Inflammatory macrophage treated with lipopolysaccharide for 4 hours (primary cell): Measurements from ENCODE around the gene EID2.
A peak's percentile ranks its signal among the peaks of the same experiment; 100 is the strongest.

Experiments used
- DNase-seq: peaks from one replicate; pipeline ENCODE4 v3.0.0-alpha.2; 2020

Gene EID2

DNA sequence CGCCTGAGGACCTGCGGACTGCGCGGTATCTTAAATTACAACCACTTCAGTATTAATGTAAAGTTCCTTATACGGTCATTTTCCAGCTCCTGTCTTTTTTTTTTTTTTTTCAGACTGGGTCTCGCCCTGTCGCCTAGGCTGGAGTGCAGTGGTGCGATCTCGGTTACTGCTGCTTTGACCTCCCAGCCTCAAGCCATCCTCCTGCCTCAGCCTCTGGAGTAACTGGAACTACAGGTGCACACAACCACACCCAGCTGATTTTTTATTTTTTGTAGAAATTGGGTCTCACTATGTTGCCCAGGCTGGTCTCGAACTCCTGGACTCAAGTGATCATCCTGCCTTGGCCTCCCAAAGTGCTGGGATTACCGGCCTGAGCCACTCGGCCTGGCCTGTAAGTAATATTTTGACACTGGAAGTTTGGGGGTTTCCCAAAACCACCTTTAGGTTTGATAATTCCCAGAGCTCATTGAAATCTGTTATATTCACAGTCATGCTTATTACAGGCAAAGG is 6.9 kb downstream of the EID2 start:
- no peak for DNase-seq

- peak; percentile 97 for DNase-seq
Observed at GRCh38 chr19:39532233-39533002, 7.5 kb downstream of the EID2 start, which contains the start of gene EID2B. EID2B (minus strand) TSS chr19:39532852; CDS start chr19:39532802, 50 bp downstream.

GRCh38 chr19:39531834-39532232 is 8.1 kb downstream of the EID2 start:
- DNase-seq: no peak

- DNase-seq: no peak
Observed at GRCh38 chr19:39525205-39525604, 14.8 kb downstream of the EID2 start.

- DNase-seq: peak; percentile 95
Observed at GRCh38 chr19:39524495-39524894, 15.5 kb downstream of the EID2 start.

DNA sequence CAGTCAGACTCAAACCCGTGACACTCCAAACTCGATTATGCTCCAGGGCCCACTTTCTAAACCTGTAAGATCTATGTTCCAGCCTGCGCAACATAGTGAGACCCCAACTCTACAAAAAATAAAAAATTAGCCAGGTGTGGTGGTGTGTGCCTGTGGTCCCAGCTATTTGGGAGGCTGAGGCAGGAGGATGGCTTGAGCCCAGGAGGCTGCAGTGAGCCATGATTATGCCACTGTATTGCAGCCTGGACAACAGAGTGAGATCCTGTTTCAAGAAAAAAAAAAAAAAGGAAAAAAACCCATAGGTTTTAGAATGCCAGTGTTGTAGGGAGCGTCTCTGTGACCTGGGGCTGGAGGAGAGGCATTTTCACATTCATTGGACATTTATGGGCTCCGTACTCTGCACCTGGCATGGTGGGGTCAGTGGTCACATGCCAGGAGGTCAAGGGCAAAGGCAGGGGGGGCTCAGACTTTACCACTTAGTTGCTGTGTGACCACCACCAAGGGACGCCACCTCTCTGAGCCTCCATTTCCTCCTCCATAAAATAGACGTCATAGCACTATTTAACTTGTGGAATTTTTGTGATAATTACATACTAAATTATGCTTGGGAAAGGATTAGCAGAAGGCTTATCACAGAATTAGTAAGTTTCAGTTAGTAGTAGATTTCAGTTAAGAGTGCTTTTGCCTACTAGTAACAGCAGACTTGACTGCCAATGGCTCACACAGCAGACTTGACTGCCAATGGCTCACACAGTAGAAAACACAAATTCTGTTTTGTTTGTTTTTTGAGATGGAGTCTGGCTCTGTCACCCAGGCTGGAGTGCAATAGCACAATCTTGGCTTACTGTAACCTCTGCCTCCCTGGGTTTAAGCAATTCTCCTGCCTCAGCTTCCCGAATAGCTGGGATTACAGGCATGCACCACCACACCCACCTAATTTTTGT is 19.1 kb downstream of the EID2 start:
- no peak for DNase-seq

- no peak for DNase-seq
Observed at GRCh38 chr19:39518975-39519374, 21.0 kb downstream of the EID2 start.

DNA sequence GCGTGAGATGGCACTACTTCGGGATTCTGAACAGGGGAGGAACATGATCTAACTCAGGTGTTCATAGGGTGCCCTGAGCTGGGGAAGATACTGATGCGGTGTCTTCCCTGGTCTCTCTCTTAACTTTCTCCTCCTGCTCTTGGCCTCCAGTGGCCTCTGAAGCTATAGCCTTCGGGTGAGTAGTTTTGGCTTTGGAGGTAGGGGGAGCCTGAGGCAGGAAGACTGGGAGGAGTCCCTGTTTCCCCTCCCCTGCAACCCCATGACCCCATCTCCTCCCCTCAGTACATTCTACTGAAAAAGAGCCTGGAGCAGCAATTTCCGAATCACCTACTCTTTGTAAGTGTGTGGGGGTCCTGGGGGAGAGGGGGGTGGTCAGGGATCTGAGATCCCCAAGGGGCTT is 21.5 kb downstream of the EID2 start:
- no peak for DNase-seq

DNA sequence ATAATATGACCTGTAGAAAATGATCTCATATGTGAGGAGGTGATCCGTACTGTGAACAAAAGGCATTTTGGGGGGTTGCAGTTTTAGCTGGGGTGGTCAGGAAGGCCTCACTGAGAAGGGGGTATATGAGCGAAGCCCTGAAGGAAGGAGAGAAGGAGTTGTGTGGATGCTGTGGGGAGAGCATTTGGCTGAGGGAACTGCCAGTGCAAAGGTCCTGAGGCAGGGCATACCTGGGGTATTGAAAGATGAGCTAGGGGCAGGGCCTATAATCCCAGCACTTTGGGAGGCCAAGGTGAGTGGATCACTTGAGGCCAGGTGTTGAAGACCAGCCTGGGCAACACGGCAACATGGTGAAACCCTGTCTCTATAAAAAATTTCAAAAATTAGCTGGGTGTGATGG is 22.5 kb downstream of the EID2 start:
- DNase-seq: no peak

- DNase-seq: peak; percentile 50
Observed at GRCh38 chr19:39516270-39516669, 23.7 kb downstream of the EID2 start.

DNA sequence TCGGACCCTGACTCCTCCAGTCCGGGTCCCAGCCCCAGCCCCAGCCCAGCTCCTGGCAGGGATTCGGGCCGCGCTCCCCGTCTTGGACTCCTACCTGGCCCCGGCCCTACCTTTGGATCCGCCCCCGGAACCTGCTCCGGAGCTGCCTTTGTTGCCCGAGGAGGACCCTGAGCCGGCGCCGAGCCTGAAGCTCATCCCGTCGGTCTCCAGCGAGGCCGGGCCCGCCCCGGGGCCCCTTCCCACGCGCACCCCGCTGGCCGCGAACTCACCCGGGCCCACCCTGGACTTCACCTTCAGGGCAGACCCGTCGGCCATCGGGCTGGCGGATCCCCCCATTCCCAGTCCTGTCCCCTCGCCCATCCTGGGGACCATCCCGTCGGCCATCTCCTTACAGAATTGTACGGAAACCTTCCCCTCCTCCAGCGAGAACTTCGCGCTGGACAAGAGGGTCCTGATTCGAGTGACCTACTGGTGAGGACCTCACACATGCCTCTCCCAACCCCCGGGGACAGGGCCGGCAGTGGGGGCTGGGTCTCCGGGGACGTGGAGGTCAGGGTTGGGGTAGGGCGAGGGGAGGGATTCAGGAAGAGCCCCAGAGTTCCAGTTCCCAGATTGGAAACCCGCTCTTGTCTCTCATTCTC is 24.3 kb downstream of the EID2 start:
- DNase-seq: no peak

DNA sequence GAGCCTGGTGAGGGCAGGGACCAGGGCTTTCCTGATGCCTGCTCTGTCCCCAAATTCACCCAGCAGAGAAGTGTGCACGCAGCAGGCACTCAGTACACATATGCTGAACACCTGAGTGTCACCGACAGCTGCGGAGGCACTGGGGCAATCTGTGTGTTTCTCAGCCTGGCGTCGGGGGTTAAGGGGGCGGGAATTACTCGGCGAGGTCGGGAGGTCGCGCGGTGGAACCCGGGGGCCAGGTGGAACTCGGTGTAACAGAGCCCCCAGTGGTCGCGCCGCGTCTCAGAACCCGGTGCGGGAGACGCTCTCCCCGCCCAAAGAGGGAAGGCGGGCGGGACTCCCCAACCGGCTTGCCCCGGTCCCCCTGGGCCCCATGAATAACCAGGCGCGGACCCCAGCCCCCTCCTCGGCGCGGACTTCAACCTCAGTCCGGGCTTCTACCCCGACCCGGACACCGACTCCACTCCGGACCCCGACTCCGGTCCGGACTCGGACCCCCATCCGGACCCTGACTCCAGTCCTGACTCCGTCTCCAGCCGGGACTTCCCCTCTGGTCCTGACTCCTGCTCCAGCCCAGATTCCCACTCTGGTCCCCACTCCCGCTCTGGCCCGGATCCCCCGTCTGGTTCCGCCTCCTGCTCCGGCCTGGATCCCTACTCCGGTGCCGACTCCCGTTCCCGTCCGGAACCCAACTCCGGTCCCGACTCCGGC is 25.0 kb downstream of the EID2 start, which contains the start of gene SELENOV:
Gene SELENOV, plus strand, starts transcription at position 300 of the 711 bp plus-strand sequence. Its CDS starts 74 bp downstream, at position 374.
- no peak for DNase-seq

DNA sequence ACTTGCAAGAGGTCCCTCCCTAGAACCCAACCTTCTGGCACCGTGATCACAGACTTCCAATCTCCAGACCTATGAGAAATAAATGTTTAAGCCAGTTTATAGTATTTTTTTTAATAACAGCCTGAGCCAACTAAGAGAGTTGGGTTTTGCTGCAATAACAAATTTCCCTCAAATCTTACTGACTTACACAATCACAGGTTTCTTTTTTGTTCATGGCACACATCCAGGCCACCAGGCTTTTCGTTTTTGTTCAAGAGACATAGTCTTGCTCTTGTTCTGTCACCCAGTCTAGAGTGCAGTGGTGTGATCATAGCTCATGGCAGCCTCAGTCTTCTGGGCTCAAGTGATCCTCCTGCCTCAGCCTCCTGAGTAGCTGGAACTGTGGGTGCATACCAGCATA is 27.0 kb downstream of the EID2 start:
- DNase-seq: peak; percentile 73

- DNase-seq: no peak
Observed at GRCh38 chr19:39509233-39509632, 30.7 kb downstream of the EID2 start.

DNA sequence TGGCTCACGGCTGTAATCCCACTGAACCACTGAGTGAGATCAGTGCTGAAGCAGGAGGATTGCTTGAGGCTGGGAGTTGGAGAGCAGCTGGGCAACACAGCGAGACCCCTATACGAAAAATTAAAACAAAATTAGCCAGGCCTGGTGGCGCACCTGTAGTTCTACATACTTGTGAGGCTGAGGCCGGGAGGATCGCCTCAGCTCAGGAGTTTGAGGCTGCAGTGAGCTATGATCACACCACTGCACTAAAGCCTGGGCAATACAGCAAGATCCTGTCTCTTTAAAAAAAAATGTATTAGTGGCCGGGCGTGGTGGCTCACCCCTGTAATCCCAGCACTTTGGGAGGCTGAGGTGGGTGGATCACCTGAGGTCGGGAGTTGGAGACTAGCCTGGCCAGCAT is 31.3 kb downstream of the EID2 start:
- DNase-seq: no peak

DNA sequence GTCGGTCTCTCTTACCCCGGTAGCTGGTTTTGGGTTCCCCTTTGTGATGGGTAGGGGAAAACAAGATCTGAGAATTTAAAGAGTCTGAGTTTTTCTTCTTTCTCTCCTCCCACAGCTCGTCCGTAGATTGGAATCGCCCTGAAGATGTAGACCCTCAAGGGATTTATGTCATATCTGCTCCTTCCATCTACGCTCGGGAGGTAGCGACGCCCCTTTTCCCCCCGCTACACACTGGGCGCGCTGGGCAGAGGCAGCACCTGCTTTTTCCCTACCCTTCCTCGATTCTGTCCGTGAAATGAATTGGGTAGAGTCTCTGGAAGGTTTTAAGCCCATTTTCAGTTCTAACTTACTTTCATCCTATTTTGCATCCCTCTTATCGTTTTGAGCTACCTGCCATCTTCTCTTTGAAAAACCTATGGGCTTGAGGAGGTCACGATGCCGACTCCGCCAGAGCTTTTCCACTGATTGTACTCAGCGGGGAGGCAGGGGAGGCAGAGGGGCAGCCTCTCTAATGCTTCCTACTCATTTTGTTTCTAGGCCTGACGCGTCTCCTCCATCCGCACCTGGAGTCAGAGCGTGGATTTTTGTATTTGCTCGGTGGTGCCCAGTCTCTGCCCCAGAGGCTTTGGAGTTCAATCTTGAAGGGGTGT is 32.1 kb downstream of the EID2 start:
- no peak for DNase-seq

GRCh38 chr19:39506944-39507714 is 32.8 kb downstream of the EID2 start:
- peak; percentile 52 for DNase-seq

DNA sequence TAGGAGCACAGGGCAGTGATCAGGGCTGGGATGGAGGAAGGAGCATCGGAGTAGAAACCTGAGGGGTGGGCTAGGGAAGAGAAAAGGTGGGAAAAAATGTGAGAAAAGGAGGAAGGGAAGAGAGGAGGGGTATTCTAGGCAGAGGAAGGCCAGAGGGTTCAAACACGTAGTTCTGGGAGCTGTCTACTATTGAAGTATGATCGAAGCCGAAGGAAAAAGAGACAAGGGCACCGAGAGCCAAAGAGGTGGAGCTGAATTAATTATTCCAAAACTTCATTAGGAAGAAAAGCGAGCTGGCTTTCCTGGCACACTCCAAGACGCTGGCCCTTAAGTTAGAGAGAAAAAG is 33.4 kb downstream of the EID2 start:
- no peak for DNase-seq

GRCh38 chr19:39502640-39503417 is 37.1 kb downstream of the EID2 start:
- peak; percentile 82 for DNase-seq

DNA sequence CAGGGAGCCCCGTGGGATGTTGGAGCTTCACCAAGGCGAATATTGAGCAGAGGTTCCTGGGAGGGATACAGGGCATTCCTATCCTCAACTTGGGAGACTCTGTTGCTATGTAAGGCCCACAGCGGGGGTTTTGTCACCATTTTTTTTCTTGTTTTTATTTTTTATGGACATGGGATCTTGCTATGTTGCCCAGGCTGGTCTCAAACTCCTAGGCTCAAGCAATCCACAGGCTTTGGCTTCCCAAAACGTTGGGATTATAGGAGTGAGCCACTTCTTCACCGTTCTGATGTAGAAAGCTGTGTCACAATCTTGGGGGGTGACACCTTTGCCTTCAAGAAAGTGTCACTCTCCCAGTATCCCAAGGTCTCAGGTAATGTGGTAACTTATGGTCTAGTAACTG is 38.6 kb downstream of the EID2 start:
- DNase-seq: no peak
